ENCODE data around the gene HNF4A. TPM values are rescaled to one million over a fixed set of nuclear protein-coding genes. Genes with fewer than 3 reads are reported as not detected.
A peak's percentile ranks its signal among the peaks of the same experiment; 100 is the strongest.

Gene HNF4A
- total and polyA plus RNA-seq, 2 of the 13 experiments (the other 11 are each of a cell fraction or from before 2014, with no cell fraction given), result 80.9 to 169 TPM

DNA sequence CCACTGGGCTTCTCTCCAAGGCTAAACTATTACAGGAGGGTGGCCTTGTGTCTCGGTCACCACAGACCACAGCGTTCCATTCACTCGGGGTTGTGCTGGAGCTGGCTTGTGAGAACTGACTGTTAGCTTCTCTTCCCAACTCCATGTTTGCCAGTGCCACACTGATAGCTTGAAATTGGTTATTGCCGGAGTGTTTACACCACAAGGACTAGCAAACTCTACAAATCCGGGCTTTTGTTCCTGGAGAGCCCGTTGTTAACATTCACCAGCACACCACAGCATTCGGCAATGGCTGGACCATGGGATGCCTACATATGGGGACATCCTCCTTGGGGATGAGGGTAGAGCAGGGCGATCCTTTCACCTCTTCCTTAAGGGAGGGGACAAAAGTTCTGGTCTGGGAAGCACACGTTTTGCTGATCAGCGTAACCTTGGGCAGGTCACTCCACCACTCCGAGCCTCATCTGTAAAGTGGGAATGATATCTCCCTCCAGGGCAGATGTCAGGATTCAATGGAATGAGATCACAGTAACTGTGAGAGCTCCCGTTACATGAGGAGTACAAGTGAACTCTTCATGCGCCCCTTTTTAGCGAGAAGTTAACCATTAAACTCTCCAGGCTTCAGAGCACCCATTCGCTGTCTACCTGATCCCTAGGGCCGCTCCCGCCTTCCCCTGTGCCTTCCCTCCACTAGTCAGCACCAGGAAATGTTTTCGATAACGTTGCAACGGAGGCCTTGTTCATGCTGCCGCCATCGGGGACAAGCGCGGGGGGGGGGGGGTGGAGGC lies 78.4 kb downstream of the HNF4A start (continued):
- TF ChIP-seq CREM (IDR thresholded peaks at IDR 0.05), result peak; percentile 55; the same call in 1 of the 2 replicates
- TF ChIP-seq CREM (CRISPR knock-in tag; IDR thresholded peaks at IDR 0.05), result no peak
- peak; percentile 73; the same call in 1 of the 2 replicates for TF ChIP-seq ZNF230 (CRISPR knock-in tag; IDR thresholded peaks at IDR 0.05)
- TF ChIP-seq, protein P1, sequence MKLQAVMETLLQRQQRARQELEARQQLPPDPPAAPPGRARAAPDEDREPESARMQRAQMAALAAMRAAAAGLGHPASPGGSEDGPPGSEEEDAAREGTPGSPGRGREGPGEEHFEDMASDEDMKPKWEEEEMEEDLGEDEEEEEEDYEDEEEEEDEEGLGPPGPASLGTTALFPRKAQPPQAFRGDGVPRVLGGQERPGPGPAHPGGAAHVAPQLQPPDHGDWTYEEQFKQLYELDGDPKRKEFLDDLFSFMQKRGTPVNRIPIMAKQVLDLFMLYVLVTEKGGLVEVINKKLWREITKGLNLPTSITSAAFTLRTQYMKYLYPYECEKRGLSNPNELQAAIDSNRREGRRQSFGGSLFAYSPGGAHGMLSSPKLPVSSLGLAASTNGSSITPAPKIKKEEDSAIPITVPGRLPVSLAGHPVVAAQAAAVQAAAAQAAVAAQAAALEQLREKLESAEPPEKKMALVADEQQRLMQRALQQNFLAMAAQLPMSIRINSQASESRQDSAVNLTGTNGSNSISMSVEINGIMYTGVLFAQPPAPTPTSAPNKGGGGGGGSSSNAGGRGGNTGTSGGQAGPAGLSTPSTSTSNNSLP (IDR thresholded peaks at IDR 0.05; ENCODE audit: low read depth, low read length), result peak; percentile 89
- peak; percentile 60; the same call in 1 of the 2 replicates for TF ChIP-seq ZNF331 (CRISPR knock-in tag; IDR thresholded peaks at IDR 0.05)
- TF ChIP-seq CBX1 (IDR thresholded peaks at IDR 0.05; ENCODE audit: low read depth), result peak; percentile 79
- TF ChIP-seq, protein P2, sequence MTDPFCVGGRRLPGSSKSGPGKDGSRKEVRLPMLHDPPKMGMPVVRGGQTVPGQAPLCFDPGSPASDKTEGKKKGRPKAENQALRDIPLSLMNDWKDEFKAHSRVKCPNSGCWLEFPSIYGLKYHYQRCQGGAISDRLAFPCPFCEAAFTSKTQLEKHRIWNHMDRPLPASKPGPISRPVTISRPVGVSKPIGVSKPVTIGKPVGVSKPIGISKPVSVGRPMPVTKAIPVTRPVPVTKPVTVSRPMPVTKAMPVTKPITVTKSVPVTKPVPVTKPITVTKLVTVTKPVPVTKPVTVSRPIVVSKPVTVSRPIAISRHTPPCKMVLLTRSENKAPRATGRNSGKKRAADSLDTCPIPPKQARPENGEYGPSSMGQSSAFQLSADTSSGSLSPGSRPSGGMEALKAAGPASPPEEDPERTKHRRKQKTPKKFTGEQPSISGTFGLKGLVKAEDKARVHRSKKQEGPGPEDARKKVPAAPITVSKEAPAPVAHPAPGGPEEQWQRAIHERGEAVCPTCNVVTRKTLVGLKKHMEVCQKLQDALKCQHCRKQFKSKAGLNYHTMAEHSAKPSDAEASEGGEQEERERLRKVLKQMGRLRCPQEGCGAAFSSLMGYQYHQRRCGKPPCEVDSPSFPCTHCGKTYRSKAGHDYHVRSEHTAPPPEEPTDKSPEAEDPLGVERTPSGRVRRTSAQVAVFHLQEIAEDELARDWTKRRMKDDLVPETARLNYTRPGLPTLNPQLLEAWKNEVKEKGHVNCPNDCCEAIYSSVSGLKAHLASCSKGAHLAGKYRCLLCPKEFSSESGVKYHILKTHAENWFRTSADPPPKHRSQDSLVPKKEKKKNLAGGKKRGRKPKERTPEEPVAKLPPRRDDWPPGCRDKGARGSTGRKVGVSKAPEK (CRISPR knock-in tag; IDR thresholded peaks at IDR 0.05; ENCODE audit: borderline replicate concordance), result no peak
- TF ChIP-seq EHMT2 (IDR thresholded peaks at IDR 0.05; ENCODE audit: borderline replicate concordance, low read depth, low read length), result no peak
- no peak for TF ChIP-seq ZSCAN21 (CRISPR knock-in tag; IDR thresholded peaks at IDR 0.05; ENCODE audit: borderline replicate concordance)
- no peak for TF ChIP-seq ATAD3A (CRISPR knock-in tag; IDR thresholded peaks at IDR 0.05)
- no peak for TF ChIP-seq NFATC3 (CRISPR knock-in tag; IDR thresholded peaks at IDR 0.05)
- TF ChIP-seq ZKSCAN1 (IDR thresholded peaks at IDR 0.05; ENCODE audit: low read length), result 0 out of 2 replicates have a peak, but pooled peaks have one; percentile 13
- TF ChIP-seq, protein P3, sequence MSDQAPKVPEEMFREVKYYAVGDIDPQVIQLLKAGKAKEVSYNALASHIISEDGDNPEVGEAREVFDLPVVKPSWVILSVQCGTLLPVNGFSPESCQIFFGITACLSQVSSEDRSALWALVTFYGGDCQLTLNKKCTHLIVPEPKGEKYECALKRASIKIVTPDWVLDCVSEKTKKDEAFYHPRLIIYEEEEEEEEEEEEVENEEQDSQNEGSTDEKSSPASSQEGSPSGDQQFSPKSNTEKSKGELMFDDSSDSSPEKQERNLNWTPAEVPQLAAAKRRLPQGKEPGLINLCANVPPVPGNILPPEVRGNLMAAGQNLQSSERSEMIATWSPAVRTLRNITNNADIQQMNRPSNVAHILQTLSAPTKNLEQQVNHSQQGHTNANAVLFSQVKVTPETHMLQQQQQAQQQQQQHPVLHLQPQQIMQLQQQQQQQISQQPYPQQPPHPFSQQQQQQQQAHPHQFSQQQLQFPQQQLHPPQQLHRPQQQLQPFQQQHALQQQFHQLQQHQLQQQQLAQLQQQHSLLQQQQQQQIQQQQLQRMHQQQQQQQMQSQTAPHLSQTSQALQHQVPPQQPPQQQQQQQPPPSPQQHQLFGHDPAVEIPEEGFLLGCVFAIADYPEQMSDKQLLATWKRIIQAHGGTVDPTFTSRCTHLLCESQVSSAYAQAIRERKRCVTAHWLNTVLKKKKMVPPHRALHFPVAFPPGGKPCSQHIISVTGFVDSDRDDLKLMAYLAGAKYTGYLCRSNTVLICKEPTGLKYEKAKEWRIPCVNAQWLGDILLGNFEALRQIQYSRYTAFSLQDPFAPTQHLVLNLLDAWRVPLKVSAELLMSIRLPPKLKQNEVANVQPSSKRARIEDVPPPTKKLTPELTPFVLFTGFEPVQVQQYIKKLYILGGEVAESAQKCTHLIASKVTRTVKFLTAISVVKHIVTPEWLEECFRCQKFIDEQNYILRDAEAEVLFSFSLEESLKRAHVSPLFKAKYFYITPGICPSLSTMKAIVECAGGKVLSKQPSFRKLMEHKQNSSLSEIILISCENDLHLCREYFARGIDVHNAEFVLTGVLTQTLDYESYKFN (CRISPR knock-in tag; conservative IDR thresholded peaks at IDR 0.05), result peak; percentile 77
- TF ChIP-seq ZNF138 (CRISPR knock-in tag; IDR thresholded peaks at IDR 0.05; ENCODE audit: low read depth), result no peak
- TF ChIP-seq TAF1 (CRISPR knock-in tag; IDR thresholded peaks at IDR 0.05), result peak; percentile 68; the same call in 1 of the 2 replicates
- TF ChIP-seq, protein P4, sequence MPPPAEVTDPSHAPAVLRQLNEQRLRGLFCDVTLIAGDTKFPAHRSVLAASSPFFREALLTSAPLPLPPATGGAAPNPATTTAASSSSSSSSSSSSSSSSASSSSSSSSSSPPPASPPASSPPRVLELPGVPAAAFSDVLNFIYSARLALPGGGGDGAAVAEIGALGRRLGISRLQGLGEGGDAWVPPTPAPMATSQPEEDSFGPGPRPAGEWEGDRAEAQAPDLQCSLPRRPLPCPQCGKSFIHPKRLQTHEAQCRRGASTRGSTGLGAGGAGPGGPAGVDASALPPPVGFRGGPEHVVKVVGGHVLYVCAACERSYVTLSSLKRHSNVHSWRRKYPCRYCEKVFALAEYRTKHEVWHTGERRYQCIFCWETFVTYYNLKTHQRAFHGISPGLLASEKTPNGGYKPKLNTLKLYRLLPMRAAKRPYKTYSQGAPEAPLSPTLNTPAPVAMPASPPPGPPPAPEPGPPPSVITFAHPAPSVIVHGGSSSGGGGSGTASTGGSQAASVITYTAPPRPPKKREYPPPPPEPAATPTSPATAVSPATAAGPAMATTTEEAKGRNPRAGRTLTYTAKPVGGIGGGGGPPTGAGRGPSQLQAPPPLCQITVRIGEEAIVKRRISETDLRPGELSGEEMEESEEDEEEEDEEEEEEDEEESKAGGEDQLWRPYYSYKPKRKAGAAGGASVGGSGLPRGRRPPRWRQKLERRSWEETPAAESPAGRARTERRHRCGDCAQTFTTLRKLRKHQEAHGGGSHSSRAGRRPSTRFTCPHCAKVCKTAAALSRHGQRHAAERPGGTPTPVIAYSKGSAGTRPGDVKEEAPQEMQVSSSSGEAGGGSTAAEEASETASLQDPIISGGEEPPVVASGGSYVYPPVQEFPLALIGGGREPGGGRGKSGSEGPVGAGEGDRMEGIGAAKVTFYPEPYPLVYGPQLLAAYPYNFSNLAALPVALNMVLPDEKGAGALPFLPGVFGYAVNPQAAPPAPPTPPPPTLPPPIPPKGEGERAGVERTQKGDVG (CRISPR knock-in tag; IDR thresholded peaks at IDR 0.05; ENCODE audit: borderline replicate concordance), result no peak; the same call in 1 of the 2 replicates
